ENCODE results near the gene CCR1.
"Not testable (repeated sequence)": the region's sequence is repeated elsewhere in the genome, so short reads cannot be mapped to it uniquely, and the experiment has no call there.

CCR1 gene

DNA sequence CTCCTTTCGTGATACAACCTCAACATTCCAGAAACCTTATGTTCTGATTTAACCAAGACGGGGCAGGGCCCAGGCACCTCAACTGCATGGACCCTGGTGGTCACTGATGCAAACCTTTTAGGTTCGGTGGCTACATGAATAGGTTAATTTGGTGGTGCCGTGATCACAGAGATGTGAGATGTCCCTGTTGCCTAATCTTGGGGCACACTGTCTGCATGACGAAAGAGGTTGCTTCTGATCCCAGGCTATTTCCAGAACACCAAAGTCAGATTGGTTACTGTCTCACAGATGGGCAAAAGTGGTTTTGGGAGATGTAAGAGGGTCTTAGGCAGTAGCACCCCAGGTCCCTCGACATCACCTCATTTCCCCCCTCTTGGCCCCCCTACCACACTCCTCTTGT, 4.0 kb upstream of the CCR1 start:
- DNase-seq (ENCODE audit: low spot score) = no peak

- DNase-seq (ENCODE audit: low spot score) = no peak
Measured at GRCh38 chr3:46209746-46210470, 1.8 kb upstream of the CCR1 start.

DNA sequence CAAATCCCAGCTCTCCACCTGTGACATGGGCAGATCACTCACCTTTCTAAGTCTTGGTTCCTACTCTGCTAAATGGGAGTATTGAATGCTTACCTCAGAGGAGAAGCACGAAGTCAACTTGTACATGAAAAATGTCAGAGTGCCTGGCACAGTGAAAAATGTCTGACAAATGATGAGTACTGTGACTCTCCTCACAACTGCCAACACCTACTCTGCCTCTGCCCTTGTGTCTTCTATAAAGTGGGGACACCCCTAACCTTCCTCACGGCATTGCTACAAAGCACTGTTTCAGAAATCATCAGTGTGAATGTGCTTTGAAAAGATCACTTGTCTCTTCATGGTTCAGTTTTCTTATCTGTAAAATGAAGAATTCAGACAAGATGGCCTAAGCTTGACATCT, 940 bp upstream of the CCR1 start:
- DNase-seq (ENCODE audit: low spot score) = no peak

GRCh38 chr3:46207514-46207913, 599 bp downstream of the CCR1 start:
- not testable (repeated sequence) for DNase-seq (ENCODE audit: low spot score)

- no peak for DNase-seq (ENCODE audit: low spot score)
Measured at GRCh38 chr3:46206282-46207015, 1.7 kb downstream of the CCR1 start.

GRCh38 chr3:46205286-46205960, 2.7 kb downstream of the CCR1 start:
- no peak for DNase-seq (ENCODE audit: low spot score)

- DNase-seq (ENCODE audit: low spot score) = no peak
Measured at GRCh38 chr3:46203681-46204080, 4.4 kb downstream of the CCR1 start.

DNA sequence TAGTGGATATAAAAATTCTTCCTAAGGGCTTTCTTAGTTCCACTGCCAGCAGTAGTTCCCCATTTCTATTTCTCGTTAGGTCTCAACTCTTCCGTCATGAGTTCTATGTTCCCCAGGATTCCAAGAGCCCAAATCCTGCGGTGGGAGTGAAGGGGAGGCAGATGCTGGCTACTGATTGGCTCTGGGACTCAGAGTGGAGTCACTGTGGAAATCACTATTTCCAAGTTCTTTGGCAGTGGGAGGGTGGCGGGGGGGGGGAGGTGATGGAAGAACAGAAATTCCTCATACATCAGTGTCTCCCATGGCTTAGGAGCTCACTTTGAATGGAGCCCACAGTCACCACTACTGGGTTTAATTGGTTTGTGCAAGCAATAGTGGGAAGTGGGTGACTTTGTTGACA, 5.6 kb downstream of the CCR1 start:
- DNase-seq (ENCODE audit: low spot score) = no peak

- DNase-seq (ENCODE audit: low spot score) = no peak
Measured at GRCh38 chr3:46200790-46201189, 7.3 kb downstream of the CCR1 start.

- DNase-seq (ENCODE audit: low spot score) = no peak
Measured at GRCh38 chr3:46200211-46200610, 7.9 kb downstream of the CCR1 start.

DNA sequence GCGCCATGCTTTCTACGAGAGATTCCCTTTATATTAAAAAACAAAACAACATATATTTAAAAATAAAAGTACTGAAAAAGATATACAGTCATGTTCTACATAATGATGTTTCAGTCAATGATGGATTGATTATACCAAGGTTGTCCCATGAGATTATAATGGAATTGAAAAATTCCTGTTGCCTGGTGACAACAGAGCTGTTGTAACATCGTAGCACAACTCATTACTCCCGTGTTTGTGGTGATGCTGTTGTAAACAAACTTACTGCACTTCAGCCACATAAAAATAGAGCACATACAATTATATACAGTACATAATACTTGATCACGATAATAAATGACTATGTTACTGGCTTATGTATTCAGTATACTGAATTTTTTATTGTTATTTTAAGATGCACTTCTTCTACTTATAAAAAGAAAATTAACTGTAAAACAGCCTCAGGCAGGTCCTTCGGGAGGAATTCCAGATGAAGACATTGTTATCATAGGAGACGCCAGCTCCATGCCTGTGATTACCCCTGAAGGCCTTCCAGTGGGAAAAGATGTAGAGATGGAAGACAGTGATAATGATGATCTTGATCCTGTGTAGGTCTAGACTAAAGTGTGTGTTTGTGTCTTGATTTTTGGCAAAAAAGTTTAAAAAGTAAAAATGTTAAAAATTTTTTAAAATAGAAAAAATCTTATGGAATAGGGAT, 11.7 kb downstream of the CCR1 start:
- DNase-seq (ENCODE audit: low spot score) = no peak

DNA sequence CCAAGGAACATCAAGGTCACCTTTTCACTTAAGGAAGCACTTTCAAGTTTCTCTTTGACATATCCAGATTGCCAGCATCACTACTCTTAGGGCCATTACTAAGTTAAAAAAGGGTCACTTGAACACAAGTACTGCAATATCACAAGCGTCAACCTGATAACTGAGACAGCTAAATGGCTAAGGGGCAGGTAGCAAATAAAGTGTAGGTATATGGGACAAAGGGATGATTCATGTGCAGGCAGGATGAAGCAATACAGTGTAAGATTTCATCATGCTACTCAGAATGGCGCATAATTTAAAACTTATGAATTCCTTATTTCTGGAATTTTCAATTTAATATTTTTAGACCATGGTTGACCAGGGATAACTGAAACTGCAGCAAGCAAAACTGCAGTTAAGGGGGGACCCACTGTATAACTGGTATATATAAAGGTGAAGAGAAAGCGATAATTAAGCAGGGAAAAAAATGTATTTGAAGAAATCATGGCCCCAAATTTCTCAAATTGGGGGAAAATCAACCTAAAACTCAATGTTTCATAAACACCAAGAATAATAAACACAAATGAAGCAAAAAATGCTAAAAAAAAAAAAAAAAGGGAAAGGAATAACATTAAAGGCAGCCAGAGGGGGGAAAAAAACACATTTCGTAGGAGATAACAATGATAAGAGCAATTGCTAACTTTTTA, 13.1 kb downstream of the CCR1 start:
- no peak for DNase-seq (ENCODE audit: low spot score)

GRCh38 chr3:46193436-46193835, 14.7 kb downstream of the CCR1 start:
- no peak for DNase-seq (ENCODE audit: low spot score)

- DNase-seq (ENCODE audit: low spot score) = no peak
Measured at GRCh38 chr3:46192939-46193338, 15.2 kb downstream of the CCR1 start.

GRCh38 chr3:46191730-46192129, 16.4 kb downstream of the CCR1 start:
- no peak for DNase-seq (ENCODE audit: low spot score)

DNA sequence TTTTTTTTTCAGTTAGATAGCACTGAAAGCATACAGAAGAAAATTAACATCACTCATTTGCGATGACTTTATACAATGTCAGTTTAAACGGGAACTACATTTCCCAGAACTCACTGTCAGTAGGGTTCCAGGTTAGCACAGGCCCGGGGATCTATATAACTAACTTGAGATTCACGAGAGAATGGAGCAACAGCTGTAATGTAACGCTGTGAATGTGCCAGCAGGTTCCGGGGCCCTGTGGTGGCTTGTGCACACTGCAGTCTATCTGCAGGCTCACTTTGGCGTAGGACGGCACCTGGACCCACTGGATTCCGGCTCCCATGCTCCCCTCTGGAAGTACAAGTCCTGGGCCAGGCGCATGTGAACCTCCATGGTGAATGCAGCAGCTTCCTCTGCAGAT, 19.4 kb downstream of the CCR1 start:
- DNase-seq (ENCODE audit: low spot score) = no peak

DNA sequence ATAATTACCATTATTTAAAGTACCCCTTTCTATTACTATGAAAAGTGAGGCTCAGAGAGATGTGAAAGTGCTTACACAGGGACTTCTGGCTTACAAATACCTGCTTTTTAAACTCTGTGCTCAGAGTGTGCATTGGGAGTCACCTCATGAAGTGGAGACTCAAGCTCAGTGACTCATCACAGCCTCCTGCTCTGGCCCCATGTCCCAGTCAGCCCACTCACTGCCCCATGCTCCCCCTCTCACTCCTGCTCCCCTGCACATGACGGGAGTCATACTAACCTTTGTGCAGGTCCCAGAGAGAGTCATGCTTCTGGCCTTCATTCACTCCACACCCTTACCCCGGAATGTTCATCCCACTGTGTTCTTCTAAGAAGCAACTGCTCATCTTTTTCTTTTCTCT, 20.2 kb downstream of the CCR1 start:
- no peak for DNase-seq (ENCODE audit: low spot score)

DNA sequence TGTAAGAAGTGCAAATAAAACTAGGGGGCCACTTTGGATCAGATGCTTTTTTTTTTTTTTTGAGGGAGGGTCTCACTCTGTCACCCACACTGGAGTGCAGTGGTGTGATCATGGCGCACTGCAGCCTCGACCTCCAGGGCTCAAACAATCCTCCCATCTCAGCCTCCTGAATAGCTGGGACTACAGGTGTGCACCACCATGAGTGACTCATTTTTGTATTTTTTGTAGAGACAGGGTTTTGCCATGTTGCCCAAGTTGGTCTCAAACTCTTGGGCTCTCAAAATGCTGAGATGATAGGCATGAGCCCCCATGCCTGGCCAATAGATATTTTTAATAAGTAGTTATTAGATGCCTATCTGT, 20.8 kb downstream of the CCR1 start:
- no peak for DNase-seq (ENCODE audit: low spot score)

- no peak for DNase-seq (ENCODE audit: low spot score)
Measured at GRCh38 chr3:46186471-46187340, 21.4 kb downstream of the CCR1 start.

DNA sequence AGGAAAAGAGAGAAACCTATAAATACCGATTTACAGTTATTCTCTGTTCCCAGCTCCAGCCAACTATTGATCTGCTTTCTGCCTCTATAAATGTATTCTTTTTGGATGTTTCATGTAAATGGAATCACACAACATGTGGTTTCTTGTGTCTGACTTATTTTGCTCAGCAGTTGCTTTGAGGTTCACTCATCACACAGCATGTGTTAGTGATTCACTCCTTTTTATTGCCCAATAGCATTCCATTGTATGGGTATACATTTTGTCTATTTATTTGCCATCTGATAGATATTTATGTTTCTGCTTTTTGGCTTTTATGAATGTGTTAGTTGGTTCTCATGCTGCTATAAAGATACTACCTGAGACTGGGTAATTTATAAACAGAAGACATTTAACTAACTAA, 23.6 kb downstream of the CCR1 start:
- DNase-seq (ENCODE audit: low spot score) = no peak

DNA sequence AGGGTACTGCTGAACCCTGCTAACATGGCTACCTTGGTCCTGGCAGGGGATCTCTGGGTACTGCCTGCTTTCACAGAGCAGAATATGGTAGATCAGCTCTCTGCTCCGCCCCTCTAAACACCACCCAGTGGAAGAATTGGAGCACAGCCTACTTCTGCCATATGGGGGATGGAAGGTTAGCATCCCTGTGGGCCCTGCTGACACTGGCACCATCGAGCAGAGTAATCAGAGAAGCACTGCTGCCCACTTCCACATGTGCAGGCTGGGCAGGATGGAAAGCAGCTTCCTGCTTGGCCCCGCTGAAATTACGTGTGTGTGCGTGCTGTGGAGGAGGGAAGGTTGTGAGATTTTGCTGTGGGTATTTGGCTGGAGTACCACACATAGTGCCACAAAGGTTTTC, 24.8 kb downstream of the CCR1 start:
- no peak for DNase-seq (ENCODE audit: low spot score)
